Keratinocyte (primary cell): ENCODE measurements around the gene ZNF816. TPM values are rescaled to one million over a fixed set of nuclear protein-coding genes. Genes with fewer than 3 reads are reported as not detected.
"Not testable (repeated sequence)": the region's sequence is repeated elsewhere in the genome, so short reads cannot be mapped to it uniquely, and the experiment has no call there.

ENCODE experiments used
- DNase-seq: peaks from one replicate; pipeline ENCODE4 v3.0.0-alpha.2; 2011; ENCODE audit warnings: low read depth, missing footprints, low spot score
- FAIRE-seq: peaks from 2 replicates; lab custom pipeline; 2011; peaks lifted over from hg19 to GRCh38; lab: Jason Lieb, UNC
- H2AFZ ChIP-seq: 2 replicates; pipeline ENCODE4 v1.6.0; 2012; ENCODE audit warnings: low read length, control low read depth, inconsistent platforms; ENCODE audit not compliant: control insufficient read depth
- H3K27ac ChIP-seq: 2 replicates; pipeline ENCODE4 v1.5.1; 2011; ENCODE audit warnings: low read length; ENCODE audit not compliant: control insufficient read depth, insufficient read depth
- H3K27me3 ChIP-seq: 3 replicates; pipeline ENCODE4 v1.6.0; 2011; ENCODE audit warnings: low read length; ENCODE audit not compliant: control insufficient read depth, insufficient read depth; ENCODE audit errors: extremely low read depth
- H3K36me3 ChIP-seq, 2 experiments: 2 replicates in 1 of 2; 3 replicates in 1 of 2; pipeline ENCODE4 v1.5.1; 2011; ENCODE audit warnings: low read length in 2 of 2, mild to moderate bottlenecking in 1 of 2; ENCODE audit not compliant: control insufficient read depth in 2 of 2, insufficient read depth in 2 of 2; ENCODE audit errors: extremely low read depth in 1 of 2
- H3K4me1 ChIP-seq: 3 replicates; pipeline ENCODE4 v1.5.1; 2011; ENCODE audit warnings: low read length; ENCODE audit not compliant: control insufficient read depth, insufficient read depth; ENCODE audit errors: extremely low read depth
- H3K4me2 ChIP-seq: 3 replicates; pipeline ENCODE4 v1.6.0; 2011; ENCODE audit warnings: low read depth, low read length; ENCODE audit not compliant: control insufficient read depth, insufficient read depth; ENCODE audit errors: extremely low read depth
- H3K4me3 ChIP-seq, 3 experiments: fragments of 200-600 bp in 1 of 3; sonication (generic) in 1 of 3; 2 replicates in 2 of 3; 3 replicates in 1 of 3; pipeline ENCODE4 v1.5.1; 2011 to 2016; ENCODE audit warnings: low read length in 3 of 3, mild to moderate bottlenecking in 3 of 3, control low read depth in 2 of 3, inconsistent platforms in 1 of 3, low read depth in 1 of 3, mixed read lengths in 1 of 3, mixed run types in 1 of 3, moderate library complexity in 1 of 3; ENCODE audit not compliant: control insufficient read depth in 2 of 3, insufficient read depth in 2 of 3; ENCODE audit errors: extremely low read depth in 1 of 3
- H3K79me2 ChIP-seq: 2 replicates; pipeline ENCODE4 v1.6.0; 2012; ENCODE audit warnings: low read length; ENCODE audit not compliant: control insufficient read depth, insufficient read depth
- H3K9ac ChIP-seq: 3 replicates; pipeline ENCODE4 v1.6.0; 2011; ENCODE audit warnings: low read length; ENCODE audit not compliant: control insufficient read depth, insufficient read depth; ENCODE audit errors: extremely low read depth
- H3K9me1 ChIP-seq: 3 replicates; pipeline ENCODE4 v1.6.0; 2011; ENCODE audit warnings: low read length; ENCODE audit not compliant: control insufficient read depth, insufficient read depth; ENCODE audit errors: extremely low read depth
- H3K9me3 ChIP-seq: 2 replicates; pipeline ENCODE4 v1.5.1; 2012; ENCODE audit warnings: low read depth, low read length; ENCODE audit not compliant: control insufficient read depth
- H4K20me1 ChIP-seq: 3 replicates; pipeline ENCODE4 v1.6.0; 2011; ENCODE audit warnings: low read length; ENCODE audit not compliant: control insufficient read depth, insufficient read depth; ENCODE audit errors: extremely low read depth
- CTCF ChIP-seq, 3 experiments: IDR thresholded peaks in 1 of 3; conservative IDR thresholded peaks in 1 of 3; optimal IDR thresholded peaks in 1 of 3; 2 replicates in 2 of 3; 3 replicates in 1 of 3; pipeline versions ENCODE3 to v1.5.1; 2011; ENCODE audit warnings: low read length in 3 of 3, mild to moderate bottlenecking in 3 of 3, moderate library complexity in 2 of 3, control low read depth in 1 of 3, inconsistent platforms in 1 of 3; ENCODE audit not compliant: insufficient read depth in 2 of 3; ENCODE audit errors: extremely low read depth in 1 of 3
- EZH2 ChIP-seq: IDR thresholded peaks from one replicate; pipeline ENCODE4 v1.6.1; 2012; ENCODE audit warnings: inconsistent platforms, mild to moderate bottlenecking, low read length, moderate library complexity
- dilution Hi-C: fragments of 300-500 bp; cut with MboI; formaldehyde crosslinking; loops from one replicate; pipeline ENCODE4 v1.7.0; 2020; ENCODE audit warnings: low sequenced_read_pairs; ENCODE audit not compliant: extremely low pct_ligation_motif_present
- polyA plus RNA-seq, 5 experiments: library from polyadenylated mRNA; depleted of rRNA in 3 of 5; stranded (reverse) in 3 of 5; stranded (forward) in 1 of 5; unstranded in 1 of 5; fragments of >200 nt; gene quantifications; 1 replicate in 1 of 5; 2 replicates in 3 of 5; 3 replicates in 1 of 5; pipeline versions ENCODE4 v1.2.1 to v1.2.3, GENCODE V29; 2011 to 2012; ENCODE audit warnings: missing spikeins in 2 of 5, low read depth in 1 of 5, low replicate concordance in 1 of 5

ZNF816 gene
- polyA plus RNA-seq, 1 donor (not counting 4 experiments of a cell fraction or from before 2014, with no cell fraction given), result 4.3 TPM

- Histone ChIP-seq H3K79me2 (peaks cover 2% of the 10 kb centered on the region), H3K36me3 (no peaks in the 10 kb centered on the region), H3K4me2 (peak overlapping the region; percentile 88), H3K9me3 (peaks cover 11% of the 10 kb centered on the region), H3K9me1 (no peaks in the 10 kb centered on the region), H3K27me3 (no peaks in the 10 kb centered on the region), H2AFZ (peak overlapping the region; percentile 95), H3K4me1 (no peaks in the 10 kb centered on the region), H3K9ac (peak overlapping the region; percentile 85), H4K20me1 (no peaks in the 10 kb centered on the region), H3K4me3 (peak overlapping the region; percentile 70 to 95 (median 92)), H3K27ac (peak overlapping the region; percentile 76)
- dilution Hi-C loops, result no loop called here
- TF ChIP-seq CTCF (optimal IDR thresholded peaks at IDR 0.05 in 1 of 3, IDR thresholded peaks at IDR 0.05 in 1 of 3, conservative IDR thresholded peaks at IDR 0.05 in 1 of 3; ENCODE audit: extremely low read depth in 1 of 3, insufficient read depth in 2 of 3, low read length in 3 of 3), result no peak
- FAIRE-seq, result peak; percentile 43
- peak; percentile 26 for DNase-seq
Measured at GRCh38 chr19:52942386-52943133, 20.1 kb downstream of the ZNF816 start.

- Histone ChIP-seq H3K9ac (peak overlapping the region; percentile 85), H3K9me1 (no peaks in the 10 kb centered on the region), H4K20me1 (no peaks in the 10 kb centered on the region), H3K4me2 (peak overlapping the region; percentile 79), H3K9me3 (peaks cover 8% of the 10 kb centered on the region), H3K27ac (peak overlapping the region; percentile 76), H3K4me3 (peak overlapping the region; percentile 70 to 95 (median 92)), H3K27me3 (no peaks in the 10 kb centered on the region), H2AFZ (peak overlapping the region; percentile 95), H3K36me3 (no peaks in the 10 kb centered on the region), H3K79me2 (peaks cover 7% of the 10 kb centered on the region), H3K4me1 (no peaks in the 10 kb centered on the region)
- dilution Hi-C loops, result no loop called here
- FAIRE-seq (no peak), DNase-seq (no peak)
- TF ChIP-seq EZH2 (no peak), CTCF (optimal IDR thresholded peaks at IDR 0.05 in 1 of 3, IDR thresholded peaks at IDR 0.05 in 1 of 3, conservative IDR thresholded peaks at IDR 0.05 in 1 of 3; ENCODE audit: extremely low read depth in 1 of 3, insufficient read depth in 2 of 3, low read length in 3 of 3) (no peak)
Measured at GRCh38 chr19:52941941-52942385, 20.7 kb downstream of the ZNF816 start.

- dilution Hi-C loops, H3K79me2 ChIP-seq, H4K20me1 ChIP-seq, FAIRE-seq, H3K9me3 ChIP-seq, H3K36me3 ChIP-seq, DNase-seq, H3K27me3 ChIP-seq, H3K4me1 ChIP-seq, H3K9me1 ChIP-seq, H3K27ac ChIP-seq: not testable (repeated sequence)
- H3K4me3 ChIP-seq, result peak overlapping the region; percentile 70 to 95 (median 92)
- H3K9ac ChIP-seq, result peak overlapping the region; percentile 85
- peak overlapping the region; percentile 95 for H2AFZ ChIP-seq
- H3K4me2 ChIP-seq, result peak overlapping the region; percentile 79
Measured at GRCh38 chr19:52941523-52941922, 21.2 kb downstream of the ZNF816 start.
